Activated naive CD4-positive, alpha-beta T cell treated with anti-CD3 and anti-CD28 coated beads for 36 hours (primary cell): ENCODE measurements around the gene RGS6. TPM values are rescaled to one million over a fixed set of nuclear protein-coding genes. Genes with fewer than 3 reads are reported as not detected.

Source experiments
- microRNA-seq: library from miRNA; unstranded; fragments of <30 nt; microRNA quantifications from one replicate; pipeline ENCODE4 v1.2.0, GENCODE V29; 2022; ENCODE audit warnings: borderline microRNAs expressed, borderline replicate concordance
- total RNA-seq, 2 experiments: library from RNA; stranded (reverse); gene quantifications; one replicate each; pipeline ENCODE4 v1.2.3, GENCODE V29; 2021

Gene RGS6
- total RNA-seq, 2 experiments from 2014 or later, result not detected

Small RNA genes within 50 kb of the gene (microRNA-seq; reads per million reads assigned to microRNA genes)
- gene MIR7843, result not detected
